GM19438 (cell line): ENCODE results near the gene MCF2L2.

ENCODE experiments used
- ATAC-seq: cut with Tn5 transposase; IDR thresholded peaks from one replicate; pipeline ENCODE4 v1.9.1; 2021; ENCODE audit warnings: low read depth; ENCODE audit not compliant: unreplicated experiment

The MCF2L2 gene

DNA sequence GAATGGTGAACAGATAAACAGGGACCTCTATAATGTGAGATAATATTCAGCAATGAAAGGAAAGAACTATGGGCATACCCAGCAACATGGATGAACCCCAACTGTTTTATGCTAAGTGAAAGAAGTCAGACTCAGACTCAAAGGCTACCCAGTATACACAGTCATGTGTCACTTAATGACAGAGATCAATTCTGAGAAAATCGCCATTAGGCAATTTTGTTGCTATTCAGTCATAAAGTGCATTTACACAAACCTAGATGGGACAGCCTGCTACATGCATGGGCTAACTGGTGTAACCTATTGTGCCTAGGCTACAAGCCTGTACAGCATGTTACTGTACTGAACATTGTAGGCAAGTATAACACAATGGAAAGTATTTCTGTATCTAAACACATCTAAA, 98.9 kb downstream of the MCF2L2 start:
- ATAC-seq, result no peak

DNA sequence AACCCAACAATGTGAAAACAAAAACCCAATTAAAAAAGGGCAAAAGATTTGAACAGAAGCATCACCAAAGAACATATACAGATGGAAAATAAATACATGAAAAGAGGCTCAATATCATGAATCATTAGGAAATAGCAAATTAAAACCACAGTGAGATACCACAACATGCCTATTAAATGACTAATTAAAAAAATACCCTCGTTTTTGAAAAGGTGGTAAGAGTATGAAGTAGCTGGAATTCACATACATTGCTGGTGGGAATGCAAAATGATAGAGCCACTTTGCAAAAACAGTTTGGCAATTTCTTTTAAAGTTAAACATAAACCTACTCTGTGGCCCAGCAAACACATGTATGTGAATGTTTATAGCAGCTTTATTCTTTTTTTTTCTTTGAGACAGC, 99.6 kb downstream of the MCF2L2 start:
- ATAC-seq, result no peak

DNA sequence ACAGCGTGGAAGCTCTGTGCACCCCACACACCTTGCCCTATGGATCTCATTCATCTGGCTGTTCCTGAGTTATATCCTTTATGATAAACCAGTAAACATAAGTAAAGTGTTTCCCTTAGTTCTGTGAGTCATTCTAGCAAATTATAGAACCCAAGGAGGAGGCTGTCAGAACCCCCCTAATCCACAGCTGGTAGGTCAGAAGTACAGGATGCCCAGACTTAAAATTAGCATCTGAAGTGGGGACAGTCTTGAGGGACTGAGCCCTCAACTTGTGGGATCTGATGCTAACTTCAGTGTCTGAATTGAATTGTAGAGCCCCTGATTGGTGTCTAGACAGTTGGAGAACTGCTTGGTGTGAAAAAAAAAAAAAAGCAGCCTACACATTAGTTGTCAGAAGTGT, 100.3 kb downstream of the MCF2L2 start:
- ATAC-seq, result no peak

DNA sequence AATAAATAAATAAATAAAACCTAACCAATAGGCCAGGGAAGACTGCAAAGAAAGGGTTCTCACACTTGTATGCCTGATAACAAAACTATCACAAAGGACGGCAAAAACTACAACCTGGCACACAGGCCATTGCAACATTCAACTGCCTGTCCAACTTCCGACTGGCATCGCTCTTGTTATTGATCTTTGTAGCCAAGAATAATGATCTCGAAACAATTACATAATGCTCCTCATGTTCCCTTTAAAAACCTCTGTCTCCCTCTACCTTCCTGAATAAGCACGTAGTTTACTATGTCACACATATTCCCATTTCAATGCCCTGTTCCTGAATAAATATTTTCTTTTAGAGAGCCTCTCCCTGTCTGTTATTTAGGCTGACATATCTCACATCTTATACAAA, 101.1 kb downstream of the MCF2L2 start:
- no peak for ATAC-seq

DNA sequence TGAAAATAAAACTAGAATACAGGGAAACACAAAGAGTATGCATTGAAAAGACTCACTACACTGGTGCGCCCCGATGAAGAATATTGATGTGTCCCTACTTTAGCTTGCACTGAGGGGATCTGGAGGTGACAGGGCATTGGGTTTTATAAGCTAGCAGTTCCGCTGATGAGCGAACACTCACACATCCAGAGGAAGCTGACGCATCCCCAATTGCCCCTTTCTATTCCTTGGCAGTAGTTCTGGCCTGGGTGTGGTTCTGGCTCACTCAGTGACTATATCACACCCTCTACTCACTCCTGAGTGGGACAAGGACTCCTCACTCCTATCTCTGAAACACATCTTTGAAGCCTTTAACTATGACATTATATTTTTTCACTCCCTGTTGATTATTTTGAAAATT, 104.3 kb downstream of the MCF2L2 start:
- no peak for ATAC-seq

DNA sequence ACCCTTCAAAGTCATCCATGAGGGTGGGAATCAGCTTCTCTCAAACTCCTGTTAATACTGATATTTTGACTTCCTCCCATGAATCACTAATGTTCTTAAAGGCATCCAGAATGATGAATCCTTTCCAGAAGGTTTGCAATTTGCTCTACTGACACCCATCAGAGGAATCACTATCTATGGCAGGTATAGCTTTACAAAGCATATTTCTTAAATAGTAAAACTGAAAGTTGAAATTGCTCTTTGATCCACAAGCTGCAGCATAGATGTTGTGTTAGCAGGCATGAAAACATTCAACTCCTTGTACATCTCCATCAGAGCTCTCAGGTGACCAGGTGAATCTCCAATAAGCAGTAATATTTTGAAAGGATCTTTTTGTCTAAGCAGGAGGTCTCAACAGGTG, 109.0 kb downstream of the MCF2L2 start:
- no peak for ATAC-seq

DNA sequence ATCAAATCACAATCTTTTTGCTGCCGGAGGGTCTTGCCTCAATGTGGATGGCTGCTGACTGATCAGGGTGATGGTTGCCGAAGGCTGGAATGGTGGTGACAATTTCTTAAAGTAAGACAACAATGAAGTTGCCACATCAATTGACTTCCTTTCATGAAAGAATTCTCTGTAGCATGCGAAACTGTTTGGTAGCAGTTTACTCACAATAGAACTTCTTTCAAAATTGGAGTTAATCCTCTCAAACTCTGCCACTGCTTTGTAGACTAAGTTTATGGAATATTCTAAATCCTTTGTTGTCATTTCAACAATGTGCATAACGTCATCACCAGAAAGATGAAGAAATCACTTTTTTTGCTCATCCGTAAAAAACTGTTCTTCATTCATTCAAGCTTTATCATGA, 109.5 kb downstream of the MCF2L2 start:
- ATAC-seq, result no peak

DNA sequence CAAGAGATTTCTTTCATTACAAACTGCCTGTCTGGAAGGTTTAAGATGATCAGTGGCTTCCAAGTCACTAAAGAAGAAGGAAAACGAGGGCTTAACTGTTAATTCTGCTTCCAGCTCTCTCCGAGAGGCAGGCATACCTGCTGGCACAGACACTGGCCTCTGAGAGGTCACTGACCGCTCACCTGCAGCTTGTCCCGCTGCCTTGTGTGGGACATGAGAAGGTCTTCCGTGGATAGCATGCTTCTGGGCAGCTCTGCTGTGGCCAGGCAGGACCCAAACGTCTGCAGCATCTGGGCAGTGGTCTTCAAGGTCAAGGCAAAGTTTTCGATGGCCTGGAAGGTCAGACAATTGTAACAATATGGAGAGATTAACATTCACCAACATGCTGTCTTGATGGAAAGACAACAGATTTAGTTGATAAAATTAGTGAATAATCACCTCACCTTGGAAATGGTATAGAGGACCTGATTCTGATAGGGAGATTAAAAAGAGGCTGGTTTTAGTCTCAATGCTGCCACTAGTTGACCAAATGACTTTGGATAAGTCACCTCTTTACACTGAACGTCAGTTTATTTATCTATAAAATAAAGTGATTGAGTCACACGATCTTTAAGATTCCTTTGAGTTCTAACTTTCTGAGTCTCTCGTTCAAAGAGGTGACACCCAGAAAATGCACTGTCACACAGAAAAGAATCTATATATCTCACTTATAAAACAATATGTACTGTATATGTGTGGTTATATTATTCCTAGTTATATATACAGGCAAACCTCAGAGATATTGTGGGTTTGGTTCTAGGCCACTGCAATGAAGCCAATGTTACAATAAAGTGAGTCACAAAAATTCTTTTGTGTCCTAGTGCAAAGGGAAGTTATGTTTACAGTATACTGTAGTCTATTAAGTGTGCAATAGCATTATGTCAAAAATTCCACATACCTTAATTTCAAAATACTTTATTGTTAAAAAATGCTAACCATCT, 110.2 kb downstream of the MCF2L2 start:
- ATAC-seq, result no peak

DNA sequence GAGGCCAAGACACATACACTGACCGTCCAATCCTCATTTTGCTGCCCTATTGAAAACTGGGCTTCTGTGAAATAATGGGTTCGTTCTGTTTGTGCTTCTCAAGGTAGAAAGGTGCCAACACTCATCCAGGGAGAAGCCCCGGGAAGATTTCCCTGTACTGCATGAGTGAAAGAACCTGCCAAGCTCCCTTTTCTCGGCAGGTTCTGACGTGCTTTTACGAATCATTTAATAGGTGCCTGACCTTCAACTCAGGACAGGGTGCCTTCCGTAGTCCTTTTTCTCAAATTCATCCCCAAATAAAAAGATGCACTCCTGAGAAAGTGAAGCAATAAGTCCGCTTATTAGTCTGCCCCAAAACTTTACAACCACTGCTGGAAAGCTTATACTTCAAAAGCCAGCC, 111.1 kb downstream of the MCF2L2 start:
- no peak for ATAC-seq

DNA sequence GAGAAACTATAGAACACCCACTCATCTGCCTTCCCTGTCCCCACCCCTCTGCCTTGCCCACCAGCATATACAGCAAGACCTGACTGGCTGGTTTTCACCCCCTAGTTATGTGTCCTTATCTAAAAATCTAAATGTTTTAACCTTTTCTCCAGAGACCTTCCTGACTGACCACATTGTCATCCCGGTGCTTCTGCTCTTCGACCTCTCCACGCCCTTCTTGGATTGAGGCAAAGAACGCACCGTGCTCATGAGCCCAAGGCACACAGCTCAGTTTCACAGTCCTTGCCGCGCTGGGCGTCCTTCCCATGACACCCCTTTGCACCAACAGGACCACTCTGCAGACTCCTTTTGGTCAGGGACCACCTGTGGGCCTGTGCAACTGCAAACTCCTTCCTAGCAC, 112.7 kb downstream of the MCF2L2 start:
- no peak for ATAC-seq

DNA sequence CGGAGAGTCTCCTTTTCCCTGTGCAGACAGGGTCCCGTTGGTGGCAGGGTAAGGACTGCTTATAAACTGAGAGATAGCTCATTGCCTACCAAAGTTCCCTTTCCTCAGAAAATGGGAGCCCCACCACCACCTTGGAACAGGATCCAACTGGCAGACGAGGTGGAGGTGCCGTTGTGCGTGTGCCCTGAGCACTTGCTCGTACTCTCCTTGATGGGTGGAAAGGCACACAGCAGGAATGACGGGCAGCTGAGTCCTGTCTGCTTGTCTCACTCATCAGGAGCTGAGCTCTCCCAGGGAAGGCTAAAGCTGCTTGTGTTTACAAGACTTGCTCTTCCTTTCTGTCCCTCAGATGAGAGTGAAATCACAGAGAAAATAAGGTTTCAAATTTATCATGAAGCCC, 114.7 kb downstream of the MCF2L2 start:
- ATAC-seq, result no peak

DNA sequence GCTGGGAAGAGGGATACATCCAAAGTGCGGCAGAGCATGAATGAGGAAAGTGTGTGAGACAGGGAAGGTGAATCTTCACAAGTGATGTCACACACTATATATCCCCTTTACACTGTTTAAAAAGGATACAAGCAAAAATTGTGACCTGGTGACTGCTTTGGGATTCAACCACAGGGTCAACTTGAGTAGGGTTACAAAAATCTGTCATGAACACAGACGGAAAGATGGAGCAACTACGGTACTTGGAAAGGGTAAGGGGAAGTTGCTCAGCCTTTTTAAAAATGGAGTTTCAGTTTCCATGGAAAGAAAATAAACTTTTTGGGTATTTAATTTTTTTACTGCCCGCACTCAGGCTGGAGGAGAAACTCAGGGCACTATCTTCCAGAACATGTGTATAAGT, 115.1 kb downstream of the MCF2L2 start:
- no peak for ATAC-seq

DNA sequence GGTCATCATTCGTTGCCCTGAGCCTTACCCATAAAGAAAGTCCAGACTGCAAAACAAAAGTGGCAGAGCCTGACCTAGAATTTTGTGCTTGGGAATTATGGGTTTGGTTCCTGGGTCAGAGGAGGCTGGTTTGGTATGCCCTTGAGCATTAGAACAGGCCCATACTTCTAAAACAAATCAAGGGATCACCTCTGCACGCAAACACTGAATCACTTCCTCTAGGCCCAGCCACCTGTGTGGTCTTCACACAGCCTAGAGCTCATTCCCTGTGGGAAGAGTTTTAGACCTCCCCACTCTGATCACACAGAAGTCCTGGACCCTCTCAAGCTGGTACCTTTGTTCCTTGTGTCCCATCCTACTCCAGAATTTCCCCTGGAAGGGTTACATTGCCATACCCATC, 116.0 kb downstream of the MCF2L2 start:
- ATAC-seq, result no peak

DNA sequence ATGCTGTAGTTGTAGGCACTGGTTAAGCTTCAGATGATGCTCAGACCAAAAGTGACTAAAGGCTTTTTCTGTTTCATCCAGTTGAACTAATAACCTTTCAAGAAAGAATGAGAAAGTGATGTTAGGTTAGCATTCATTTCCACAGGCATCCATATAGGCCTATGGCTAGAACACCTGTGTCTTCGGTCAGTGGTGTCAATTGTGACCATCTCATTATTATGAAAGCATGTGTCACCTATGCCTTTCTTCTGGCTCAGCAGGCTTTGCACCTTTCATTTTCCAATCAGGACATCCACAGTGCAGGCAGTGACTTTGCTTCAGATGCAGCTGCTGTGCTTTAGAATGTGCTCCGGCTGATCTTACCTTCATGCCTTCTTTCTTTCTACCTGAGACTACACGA, 117.5 kb downstream of the MCF2L2 start:
- ATAC-seq, result no peak

DNA sequence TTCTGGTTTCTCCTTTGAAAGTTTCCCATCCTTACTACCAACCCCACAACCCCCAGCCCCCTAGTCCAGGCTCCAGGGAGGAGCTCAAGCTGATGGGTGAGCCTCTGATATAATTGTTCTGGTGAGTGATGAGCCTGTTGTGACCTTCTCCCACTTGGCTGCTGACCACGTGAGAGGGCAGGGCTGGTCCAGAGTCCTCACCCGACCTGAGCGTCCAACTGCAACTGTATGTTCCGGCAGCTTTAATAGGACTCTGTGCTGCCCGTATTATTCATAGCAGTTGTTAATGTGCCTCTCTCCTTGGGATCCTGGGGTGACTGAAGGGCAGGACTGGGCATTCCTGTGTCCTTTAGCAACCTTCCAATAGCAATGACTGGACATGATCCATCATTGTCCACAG, 119.1 kb downstream of the MCF2L2 start:
- ATAC-seq, result no peak

DNA sequence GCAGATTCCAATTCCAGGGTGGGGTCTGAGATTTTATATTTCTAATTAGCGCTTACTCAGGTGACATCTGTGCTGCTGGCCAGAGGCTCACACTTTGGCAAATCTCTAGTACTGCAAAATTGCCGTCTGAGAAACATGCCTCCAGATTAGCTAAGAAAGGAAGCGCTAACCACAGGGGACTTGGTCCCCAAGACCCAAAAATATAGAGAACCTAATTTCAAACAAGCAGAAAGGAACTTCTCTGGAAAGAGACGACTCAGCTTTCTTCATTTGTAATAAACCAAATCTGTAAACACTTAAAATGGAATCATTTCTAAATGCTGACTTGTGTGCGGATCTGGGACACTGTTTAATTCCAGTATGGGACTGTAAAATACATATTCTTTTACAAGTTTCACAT, 119.7 kb downstream of the MCF2L2 start:
- no peak for ATAC-seq

DNA sequence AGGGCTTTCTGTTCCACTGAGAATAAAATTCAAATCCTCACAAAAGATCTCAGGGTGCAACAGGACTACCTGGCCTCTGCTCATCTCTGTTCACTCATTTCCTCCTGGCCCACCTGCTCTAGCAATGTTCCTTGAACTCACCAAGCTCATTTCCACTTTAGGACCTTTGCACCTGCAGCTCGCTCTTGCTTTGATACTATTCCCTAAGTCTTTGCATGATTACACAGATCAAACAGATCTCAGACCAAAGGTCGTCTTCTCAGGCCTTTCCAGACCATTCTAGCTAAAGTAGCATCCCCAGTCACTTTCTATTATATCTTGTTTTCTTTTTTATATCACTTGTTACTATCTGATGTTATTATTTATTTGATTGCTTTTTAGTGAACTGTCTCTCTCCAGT, 120.7 kb downstream of the MCF2L2 start:
- no peak for ATAC-seq

DNA sequence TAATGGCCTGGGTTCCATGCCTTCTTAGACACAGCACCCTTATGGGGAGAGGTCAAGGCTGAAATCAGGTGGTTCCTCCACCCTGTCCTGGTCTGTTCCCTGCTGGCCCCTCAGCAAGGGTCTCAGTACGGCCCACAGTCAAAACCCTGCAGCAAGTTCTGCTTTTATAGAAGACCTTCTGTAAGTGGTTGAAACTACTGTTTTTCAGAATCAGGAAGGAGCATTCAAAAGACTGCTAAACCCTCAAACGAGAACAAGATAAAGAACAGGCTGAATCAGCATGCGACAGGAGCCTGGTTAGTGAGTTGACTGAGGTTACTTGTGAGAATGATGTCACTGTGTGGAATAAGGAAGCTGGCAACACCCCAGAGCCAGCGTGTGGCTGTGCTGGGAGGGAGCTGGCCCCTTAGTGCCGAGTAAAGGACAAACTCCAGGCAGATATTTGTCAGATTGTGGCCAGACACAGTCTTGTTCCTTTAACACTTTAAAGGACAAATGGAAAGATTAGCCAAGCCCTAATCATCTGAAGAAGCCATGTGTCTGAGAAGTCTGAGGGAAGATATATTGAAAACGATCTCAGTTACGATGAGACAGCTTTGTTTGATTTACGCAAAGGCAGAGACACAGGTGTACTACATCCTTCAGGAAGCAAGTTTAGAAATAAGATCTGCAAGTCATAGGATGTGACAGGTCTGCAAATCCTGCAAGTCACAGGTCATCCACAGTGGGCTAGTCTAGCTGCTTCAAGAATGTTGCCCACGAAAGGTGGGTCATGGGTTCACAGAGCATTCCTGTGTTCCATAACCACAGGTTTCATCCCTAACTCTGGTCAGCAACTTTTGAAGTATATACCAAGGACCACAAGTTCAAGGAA, 121.4 kb downstream of the MCF2L2 start:
- ATAC-seq, result no peak

DNA sequence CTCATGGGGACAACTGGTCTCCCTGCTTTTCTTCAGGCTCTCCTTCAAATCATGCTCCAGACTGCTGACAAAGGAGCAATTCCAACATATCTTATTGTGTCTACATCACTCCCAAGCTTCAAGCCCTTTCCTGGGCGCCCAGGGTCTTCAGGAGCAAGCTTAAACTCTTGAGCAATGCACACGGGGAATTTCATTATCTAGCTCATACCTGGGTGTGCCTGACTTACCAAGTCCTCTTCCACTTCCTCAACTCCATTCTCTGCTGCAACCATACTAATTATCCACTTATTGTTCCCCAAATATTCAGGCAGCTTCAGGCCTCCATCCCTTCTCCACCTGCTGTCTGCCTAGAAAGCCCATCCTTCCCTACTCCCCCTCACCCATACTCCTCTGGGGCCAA, 124.7 kb downstream of the MCF2L2 start:
- no peak for ATAC-seq

DNA sequence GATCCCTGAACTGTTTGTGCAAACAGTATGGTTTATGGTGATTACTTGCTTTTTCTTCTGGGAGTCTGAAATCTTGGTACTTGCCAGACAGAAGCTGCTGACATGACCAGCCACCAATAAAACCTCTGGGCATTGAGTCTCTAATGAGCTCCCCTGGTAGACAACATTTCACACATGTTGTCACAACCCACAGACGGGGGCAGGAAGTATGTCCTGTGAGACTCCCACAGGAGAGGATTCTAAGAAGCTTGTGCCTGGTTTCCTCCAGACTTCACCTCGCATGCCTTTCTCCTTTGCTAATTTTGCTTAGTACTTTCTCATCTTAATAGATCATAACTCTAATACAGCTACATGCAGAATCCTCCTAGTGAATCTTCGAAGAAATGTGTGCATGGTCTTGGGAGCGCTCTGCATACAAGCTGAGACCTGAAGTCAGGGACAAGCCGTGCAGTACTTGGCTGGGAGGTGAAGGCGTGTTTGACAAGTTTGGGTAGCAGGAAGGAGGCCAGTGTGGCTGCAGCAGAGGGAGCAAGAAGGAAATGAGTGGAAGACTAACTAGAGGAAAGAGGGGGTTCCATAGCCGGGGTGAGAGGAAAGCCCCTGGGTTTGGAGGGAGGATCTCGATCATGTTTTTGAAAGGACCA, 126.4 kb downstream of the MCF2L2 start:
- ATAC-seq, result no peak

DNA sequence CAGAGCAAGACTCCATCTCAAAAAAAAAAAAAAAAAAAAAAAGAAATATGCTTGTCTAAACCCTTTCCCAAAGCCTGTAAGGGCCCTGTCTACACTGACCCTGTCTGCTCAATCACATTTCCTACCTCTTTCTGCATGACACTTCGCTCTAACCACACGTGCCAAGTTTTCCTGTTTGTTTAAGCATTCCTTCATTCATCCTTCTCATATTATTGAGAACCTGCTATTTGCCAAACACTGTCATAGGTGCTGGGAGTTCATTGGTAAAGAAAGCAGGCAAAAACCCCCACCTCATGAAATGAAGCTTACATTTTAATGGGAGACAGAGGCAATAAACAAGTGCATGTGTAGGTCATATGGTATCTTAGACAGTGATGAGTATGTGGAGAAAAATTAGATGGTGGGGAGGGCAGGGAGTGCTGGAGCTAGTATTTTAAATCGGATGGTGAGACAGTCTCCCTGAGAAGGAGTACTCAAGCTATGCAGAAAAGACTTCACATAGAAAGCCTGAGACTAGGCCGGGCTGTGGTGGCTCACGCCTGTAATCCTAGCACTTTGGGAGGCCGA, 127.3 kb downstream of the MCF2L2 start:
- ATAC-seq, result no peak
